Stomach (tissue), 9 donors: Measurements from ENCODE around the gene IFNA5. TPM values are rescaled to one million over a fixed set of nuclear protein-coding genes. Genes with fewer than 3 reads are reported as not detected.

Experiments used
- DNase-seq, 2 donors: peaks; one replicate each; pipeline versions ENCODE4 v3.0.0 to v3.0.0-alpha.2; 2013 to 2019
- H3K27ac ChIP-seq, 5 donors: fragments of 200-600 bp in 4 of 5; sonication (generic) in 4 of 5; one replicate each; pipeline ENCODE4 v1.5.1; 2013 to 2019; ENCODE audit warnings: mild to moderate bottlenecking in 1 of 5, moderate library complexity in 1 of 5
- H3K27me3 ChIP-seq, 3 donors: fragments of 200-600 bp; sonication (generic); one replicate each; pipeline ENCODE4 v1.5.1; 2017 to 2019; ENCODE audit warnings: mixed run types in 1 of 3
- H3K36me3 ChIP-seq, 4 donors: fragments of 200-600 bp; sonication (generic); 1 replicate in 3 of 4; 2 replicates in 1 of 4; pipeline ENCODE4 v1.5.1; 2016 to 2019
- H3K4me1 ChIP-seq, 4 donors: fragments of 200-600 bp; sonication (generic); one replicate each; pipeline ENCODE4 v1.5.1; 2016 to 2019
- H3K4me3 ChIP-seq, 4 donors: fragments of 200-600 bp; sonication (generic) in 3 of 4; one replicate each; pipeline ENCODE4 v1.5.1; 2016 to 2019; ENCODE audit warnings: mild to moderate bottlenecking in 1 of 4
- H3K9me3 ChIP-seq, 4 donors: fragments of 200-600 bp; sonication (generic); one replicate each; pipeline ENCODE4 v1.5.1; 2016 to 2019
- CTCF ChIP-seq, 7 experiments: fragments of 450-650 bp in 4 of 7; fragments of 200-600 bp in 3 of 7; sonication (generic) in 3 of 7; IDR thresholded peaks; one replicate each; pipeline ENCODE4 v1.5.1; 2016 to 2019; ENCODE audit warnings: antibody characterized with exemption in 7 of 7, control low read depth in 2 of 7, mild to moderate bottlenecking in 1 of 7
- EP300 ChIP-seq: sonication (generic); formaldehyde crosslinking; IDR thresholded peaks from one replicate; pipeline ENCODE4 v1.6.1; 2017; ENCODE audit warnings: antibody characterized with exemption
- POLR2A ChIP-seq, 4 donors: fragments of 450-650 bp; IDR thresholded peaks; one replicate each; pipeline ENCODE4 v1.6.1; 2016; ENCODE audit warnings: antibody characterized with exemption in 4 of 4, control low read depth in 2 of 4, mild to moderate bottlenecking in 1 of 4, moderate library complexity in 1 of 4
- POLR2AphosphoS5 ChIP-seq, 3 donors: sonication (generic); formaldehyde crosslinking; IDR thresholded peaks; one replicate each; pipeline ENCODE4 v1.6.1; 2016; ENCODE audit warnings: antibody characterized with exemption in 3 of 3
- WGBS, 5 donors: extraction: QIAGEN DNeasy Blood & Tissue Kit in 3 of 5; methylation state at CpG; one replicate each; pipeline versions ENCODE4 v1.1.5 to v1.1.7; 2013 to 2018; 5-methylcytosine and 5-hydroxymethylcytosine counted together
- intact Hi-C: fragments of 100-400 bp; cut with DNase I; formaldehyde crosslinking; loops from one replicate; pipeline ENCODE4 v1.15.1; 2023; ENCODE audit warnings: low total_unique reads
- polyA plus RNA-seq, 3 donors: library from polyadenylated mRNA; stranded (reverse); fragments of 200-250 nt; gene quantifications; one replicate each; pipeline ENCODE4 v1.2.3, GENCODE V29; 2013
- total RNA-seq, 5 donors: library from RNA; depleted of rRNA; stranded (reverse); fragments of >200 nt; gene quantifications; one replicate each; pipeline versions ENCODE4 v1.1.0 to v1.2.3, GENCODE V29; 2014 to 2016
- donor health status: healthy with polysubstance abuse.
- donor health status: Bipolar disorder and iron deficiency.
- donor health status: healthy.

The IFNA5 gene
- total and polyA plus RNA-seq, 8 donors = 0.92 to 1.6 TPM; not detected in 6

DNA sequence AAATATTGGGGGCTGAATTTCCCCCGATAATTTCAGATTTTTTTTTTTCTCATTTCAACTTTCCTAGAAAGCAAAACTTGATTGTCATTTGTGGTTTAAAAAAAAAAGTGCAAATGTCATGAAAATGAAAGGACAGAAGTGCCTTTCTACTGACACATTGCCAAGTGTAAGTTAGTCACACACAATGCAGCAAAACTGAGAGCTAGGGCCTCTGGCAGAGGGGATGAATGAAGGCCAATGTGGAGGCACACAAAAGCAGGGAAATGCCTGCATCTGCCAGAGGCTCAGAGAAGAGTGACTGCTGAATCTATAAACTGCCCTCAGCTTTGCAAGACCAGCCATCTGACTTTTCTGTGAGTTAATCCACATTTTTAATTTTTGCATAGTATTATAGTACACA lies 6.8 kb upstream of the IFNA5 start:
- H3K4me3 ChIP-seq = no peak overlapping the region
- H3K27ac ChIP-seq = no peak overlapping the region
- no peaks in the 10 kb centered on the region for H3K36me3 ChIP-seq
- no peak for DNase-seq
- 65 to 93% (median 83%) methylated on average over 1 of the region's 1 CpG for WGBS, 5 donors
- H3K27me3 ChIP-seq = no peaks in the 10 kb centered on the region
- peaks cover 0 to 7% (median 0%) of the 10 kb centered on the region in 4 donors for H3K4me1 ChIP-seq
- TF ChIP-seq EP300 (no peak), POLR2A (IDR thresholded peaks at IDR 0.05) (no peak), POLR2AphosphoS5 (IDR thresholded peaks at IDR 0.05) (no peak), CTCF (IDR thresholded peaks at IDR 0.05) (no peak)
- H3K9me3 ChIP-seq = no peaks in the 10 kb centered on the region
- intact Hi-C loops = loop anchor here (10.0 kb wide), 1 partner anchor 483 kb away; no protein-coding TSS in a partner anchor

DNA sequence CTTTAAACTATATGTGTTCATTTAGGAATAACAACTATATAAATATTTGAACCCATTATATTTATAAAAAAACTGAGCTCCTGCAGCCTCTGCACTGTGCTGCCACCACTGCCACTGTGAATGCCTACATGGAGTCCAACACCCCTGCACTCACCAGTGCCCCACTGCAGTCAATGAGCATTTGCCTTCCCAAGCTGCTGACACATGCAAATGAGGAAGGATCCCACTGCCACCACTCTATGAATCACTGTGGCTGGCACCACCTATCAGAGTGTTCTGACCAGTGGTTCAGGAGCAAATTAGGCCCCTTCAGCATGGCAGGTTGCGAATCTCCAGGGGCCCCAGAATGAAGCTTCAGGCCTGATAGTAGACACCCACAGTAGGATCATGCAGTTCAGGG lies 9.1 kb downstream of the IFNA5 start:
- Histone ChIP-seq H3K27me3 (no peaks in the 10 kb centered on the region), H3K4me1 (no peaks in the 10 kb centered on the region), H3K4me3 (no peak overlapping the region), H3K27ac (no peak overlapping the region), H3K9me3 (no peaks in the 10 kb centered on the region), H3K36me3 (no peaks in the 10 kb centered on the region)
- WGBS, 5 donors = 44 to 94% (median 89%) methylated on average over 1 of the region's 1 CpG
- DNase-seq = no peak
- intact Hi-C loops = no loop called here
- no peak for TF ChIP-seq EP300
- no peak for TF ChIP-seq POLR2AphosphoS5 (IDR thresholded peaks at IDR 0.05)
- no peak for TF ChIP-seq POLR2A (IDR thresholded peaks at IDR 0.05)
- TF ChIP-seq CTCF (IDR thresholded peaks at IDR 0.05) = no peak

GRCh38 chr9:21294904-21295538 lies 10.1 kb downstream of the IFNA5 start:
- WGBS, 5 donors = 45 to 76% (median 58%) methylated on average over 6 of the region's 6 CpGs
- Histone ChIP-seq H3K36me3 (no peaks in the 10 kb centered on the region), H3K4me3 (no peak overlapping the region), H3K27ac (no peak overlapping the region), H3K4me1 (no peaks in the 10 kb centered on the region), H3K9me3 (no peaks in the 10 kb centered on the region), H3K27me3 (no peaks in the 10 kb centered on the region)
- intact Hi-C loops = no loop called here
- TF ChIP-seq POLR2AphosphoS5 (IDR thresholded peaks at IDR 0.05) (no peak), CTCF (IDR thresholded peaks at IDR 0.05) (no peak)
- no peak for DNase-seq

DNA sequence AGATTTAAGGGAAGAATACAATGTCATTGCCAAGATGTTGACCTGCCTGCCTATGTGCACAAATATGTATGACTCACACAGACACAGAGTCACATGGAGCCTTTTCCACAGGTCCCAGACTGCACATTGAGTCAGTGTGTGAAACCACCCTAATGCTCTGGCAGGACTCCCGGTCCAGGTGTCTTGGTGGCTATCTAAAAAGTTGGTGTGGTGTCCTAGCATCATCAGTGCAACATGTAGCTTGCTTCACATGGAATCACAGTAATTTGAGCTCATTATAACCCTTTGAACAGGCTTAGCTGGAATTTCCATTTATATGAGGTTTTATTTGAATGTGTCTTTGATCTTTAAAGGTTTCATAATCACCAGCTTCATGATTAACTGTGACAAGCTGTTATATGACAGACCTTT lies 10.7 kb downstream of the IFNA5 start:
- intact Hi-C loops = no loop called here
- Histone ChIP-seq H3K4me1 (no peaks in the 10 kb centered on the region), H3K4me3 (no peak overlapping the region), H3K27ac (no peak overlapping the region), H3K36me3 (no peaks in the 10 kb centered on the region), H3K9me3 (no peaks in the 10 kb centered on the region), H3K27me3 (no peaks in the 10 kb centered on the region)
- DNase-seq = no peak
- WGBS, 5 donors = 56 to 67% (median 60%) methylated on average over 1 of the region's 1 CpG
- TF ChIP-seq POLR2A (IDR thresholded peaks at IDR 0.05) = no peak
- no peak for TF ChIP-seq CTCF (IDR thresholded peaks at IDR 0.05)
- TF ChIP-seq EP300 = no peak
- no peak for TF ChIP-seq POLR2AphosphoS5 (IDR thresholded peaks at IDR 0.05)
